ENCODE results near the gene ANKS1B. TPM values are rescaled to one million over a fixed set of nuclear protein-coding genes. Genes with fewer than 3 reads are reported as not detected.

ANKS1B gene
- total and polyA plus RNA-seq, 2 of the 4 experiments (the other 2 are of a cell fraction) = 0.17 to 0.18 TPM

- Histone ChIP-seq H3K4ac (ENCODE audit: low read depth, low read length) (no peak overlapping the region), H3K18ac (ENCODE audit: low read depth, low read length) (no peak overlapping the region), H4K91ac (ENCODE audit: insufficient read depth, low read depth, low read length) (no peak overlapping the region), H2BK5ac (ENCODE audit: low read depth, low read length, poor library complexity, severe bottlenecking) (no peak overlapping the region), H2AFZ (replicated peaks; ENCODE audit: low read length, poor library complexity) (no peak overlapping the region), H2AK5ac (ENCODE audit: low read depth, low read length) (no peak overlapping the region), H2AK9ac (replicated peaks; ENCODE audit: low read depth, low read length, poor library complexity) (no peak overlapping the region), H2BK120ac (ENCODE audit: low read depth, low read length) (no peak overlapping the region), H4K20me1 (ENCODE audit: insufficient read depth, low read length) (no peaks in the 10 kb centered on the region), H3K9me3 (ENCODE audit: control insufficient read depth, insufficient read depth, low read length) (0 out of 2 replicates have a peak, but pooled peaks cover 2% of the 10 kb centered on the region), H4K8ac (ENCODE audit: low read depth in 2 of 2, low read length in 2 of 2) (no peak overlapping the region), H3K27me3 (ENCODE audit: control insufficient read depth, insufficient read depth, low read length) (no peaks in the 10 kb centered on the region), H2BK20ac (ENCODE audit: low read depth, low read length) (no peak overlapping the region), H4K5ac (ENCODE audit: low read depth, low read length) (no peak overlapping the region), H3K4me3 (ENCODE audit: insufficient read depth, low read depth, low read length) (no peak overlapping the region), H3K27ac (ENCODE audit: insufficient read depth, low read length) (no peak overlapping the region), H3K9me1 (ENCODE audit: insufficient read depth, low read length) (no peaks in the 10 kb centered on the region), H3K56ac (ENCODE audit: extremely low read depth, insufficient read depth, low read length) (no peak overlapping the region), H3K23ac (ENCODE audit: low read depth, low read length) (no peak overlapping the region), H3K79me1 (ENCODE audit: low read depth in 1 of 2, low read length in 2 of 2) (no peaks in the 10 kb centered on the region), H3K14ac (replicated peaks; ENCODE audit: low read depth, low read length) (no peak overlapping the region), H3K9ac (ENCODE audit: low read depth, low read length) (no peak overlapping the region), H3K36me3 (ENCODE audit: control insufficient read depth, insufficient read depth, low read length) (no peaks in the 10 kb centered on the region), H3K4me1 (ENCODE audit: control insufficient read depth, insufficient read depth, low read length) (no peaks in the 10 kb centered on the region), H2BK15ac (ENCODE audit: low read depth, low read length) (no peak overlapping the region), H3K4me2 (ENCODE audit: low read depth, low read length) (no peak overlapping the region)
- TF ChIP-seq MXI1 (IDR thresholded peaks at IDR 0.05; ENCODE audit: borderline replicate concordance, low read depth, low read length) (no peak), RFX5 (IDR thresholded peaks at IDR 0.05; ENCODE audit: low read depth, low read length) (no peak), NFE2L2 (IDR thresholded peaks at IDR 0.05; ENCODE audit: low read depth, low read length) (no peak), CEBPB (IDR thresholded peaks at IDR 0.05; ENCODE audit: low read depth, low read length) (no peak), MAFK (IDR thresholded peaks at IDR 0.05; ENCODE audit: low read depth, low read length) (no peak), CHD1 (IDR thresholded peaks at IDR 0.05; ENCODE audit: low read depth, low read length) (no peak), SMC3 (IDR thresholded peaks at IDR 0.05; ENCODE audit: low read depth, low read length) (no peak), MAZ (IDR thresholded peaks at IDR 0.05; ENCODE audit: borderline replicate concordance, low read depth, low read length) (no peak), POLR2A (IDR thresholded peaks at IDR 0.05; ENCODE audit: low read depth, low read length) (no peak), BHLHE40 (IDR thresholded peaks at IDR 0.05; ENCODE audit: low read depth, low read length) (no peak), RCOR1 (IDR thresholded peaks at IDR 0.05; ENCODE audit: insufficient replicate concordance, low read length) (no peak), ELK1 (IDR thresholded peaks at IDR 0.05; ENCODE audit: borderline replicate concordance, low read depth, low read length) (no peak), FOS (IDR thresholded peaks at IDR 0.05; ENCODE audit: low read depth, low read length) (no peak), RAD21 (IDR thresholded peaks at IDR 0.05; ENCODE audit: low read length) (no peak)
- TF ChIP-seq, protein P1, sequence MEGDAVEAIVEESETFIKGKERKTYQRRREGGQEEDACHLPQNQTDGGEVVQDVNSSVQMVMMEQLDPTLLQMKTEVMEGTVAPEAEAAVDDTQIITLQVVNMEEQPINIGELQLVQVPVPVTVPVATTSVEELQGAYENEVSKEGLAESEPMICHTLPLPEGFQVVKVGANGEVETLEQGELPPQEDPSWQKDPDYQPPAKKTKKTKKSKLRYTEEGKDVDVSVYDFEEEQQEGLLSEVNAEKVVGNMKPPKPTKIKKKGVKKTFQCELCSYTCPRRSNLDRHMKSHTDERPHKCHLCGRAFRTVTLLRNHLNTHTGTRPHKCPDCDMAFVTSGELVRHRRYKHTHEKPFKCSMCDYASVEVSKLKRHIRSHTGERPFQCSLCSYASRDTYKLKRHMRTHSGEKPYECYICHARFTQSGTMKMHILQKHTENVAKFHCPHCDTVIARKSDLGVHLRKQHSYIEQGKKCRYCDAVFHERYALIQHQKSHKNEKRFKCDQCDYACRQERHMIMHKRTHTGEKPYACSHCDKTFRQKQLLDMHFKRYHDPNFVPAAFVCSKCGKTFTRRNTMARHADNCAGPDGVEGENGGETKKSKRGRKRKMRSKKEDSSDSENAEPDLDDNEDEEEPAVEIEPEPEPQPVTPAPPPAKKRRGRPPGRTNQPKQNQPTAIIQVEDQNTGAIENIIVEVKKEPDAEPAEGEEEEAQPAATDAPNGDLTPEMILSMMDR (conservative IDR thresholded peaks at IDR 0.05; ENCODE audit: low read depth, low read length) = no peak
- TF ChIP-seq, protein P2, sequence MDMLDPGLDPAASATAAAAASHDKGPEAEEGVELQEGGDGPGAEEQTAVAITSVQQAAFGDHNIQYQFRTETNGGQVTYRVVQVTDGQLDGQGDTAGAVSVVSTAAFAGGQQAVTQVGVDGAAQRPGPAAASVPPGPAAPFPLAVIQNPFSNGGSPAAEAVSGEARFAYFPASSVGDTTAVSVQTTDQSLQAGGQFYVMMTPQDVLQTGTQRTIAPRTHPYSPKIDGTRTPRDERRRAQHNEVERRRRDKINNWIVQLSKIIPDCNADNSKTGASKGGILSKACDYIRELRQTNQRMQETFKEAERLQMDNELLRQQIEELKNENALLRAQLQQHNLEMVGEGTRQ (IDR thresholded peaks at IDR 0.05; ENCODE audit: low read depth, low read length) = no peak
- POLR2A ChIA-PET (ENCODE audit: unreplicated experiment) = no interaction called here
- ATAC-seq (ENCODE audit: low read depth) = no peak
- no CpG with 5 or more reads among the region's 4 CpGs for WGBS, 2 experiments (ENCODE audit: extremely low coverage in 2 of 2, insufficient read length in 1 of 2)
- intact Hi-C loops (cut with micrococcal nuclease) = loop anchor here (10.0 kb wide), 1 partner anchor 1368 kb away; no protein-coding TSS in a partner anchor
- no TSS peak for BruUV-seq (replicated peaks)
- no peak for DNase-seq
- in situ Hi-C loops (cut with MboI; ENCODE audit: low sequenced_read_pairs) = no loop called here
- CTCF ChIA-PET = no interaction called here
- dilution Hi-C loops (cut with HindIII; ENCODE audit: low sequenced_read_pairs, unreplicated experiment) = no loop called here
These were observed 752.4 kb downstream of the ANKS1B start for GRCh38 chr12:99232324-99232723.

Data from IMR-90 (cell line).